ENCODE measurements around the gene MMP25.

The MMP25 gene

DNA sequence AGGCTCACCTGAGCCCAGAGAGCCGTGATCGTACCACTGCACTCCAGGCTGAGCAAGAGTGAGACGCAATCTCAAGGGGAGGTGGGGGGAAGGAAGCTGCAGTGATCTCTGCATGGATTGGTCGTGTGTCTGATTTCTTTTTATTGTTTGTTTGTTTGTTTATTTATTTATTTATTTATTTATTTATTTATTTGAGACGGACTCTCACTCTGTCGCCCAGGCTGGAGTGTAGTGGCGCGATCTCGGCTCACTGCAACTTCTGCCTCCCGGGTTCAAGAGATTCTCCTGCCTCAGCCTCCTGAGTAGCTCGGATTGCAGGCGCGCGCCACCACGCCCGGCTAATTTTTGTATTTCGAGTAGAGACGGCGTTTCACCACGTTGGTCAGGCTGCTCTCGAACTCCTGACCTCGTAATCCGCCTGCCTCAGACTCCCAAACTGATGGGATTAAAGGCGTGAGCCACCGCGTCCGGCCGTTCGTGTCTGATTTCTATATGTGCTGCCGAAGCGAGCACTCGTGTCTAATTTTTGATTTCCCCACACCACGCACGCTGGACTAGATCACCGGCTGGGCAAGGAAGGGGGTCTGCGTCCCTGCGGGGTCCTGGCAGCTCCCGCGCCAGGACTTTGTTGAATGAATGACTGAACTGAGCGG is 26.6 kb upstream of the MMP25 start:
- Histone ChIP-seq H3K9ac (ENCODE audit: low read length) (no peak overlapping the region; the same call in 1 of the 2 replicates), H3K4me3 (ENCODE audit: low read length) (peak overlapping the region; percentile 90), H4K20me1 (ENCODE audit: insufficient read depth, low read length) (no peaks in the 10 kb centered on the region), H3K27ac (ENCODE audit: low read length) (no peak overlapping the region), H3K4me2 (ENCODE audit: low read length) (peak overlapping the region; percentile 96), H2AFZ (ENCODE audit: low read depth, low read length) (peak overlapping the region; percentile 86; the same call in 1 of the 2 replicates), H3K79me2 (ENCODE audit: low read length) (no peaks in the 10 kb centered on the region), H3K36me3 (replicated peaks; ENCODE audit: low read depth, low read length) (no peaks in the 10 kb centered on the region), H3K9me3 (ENCODE audit: insufficient read depth, low read length) (no peaks in the 10 kb centered on the region), H3K27me3 (ENCODE audit: low read depth, low read length) (no peaks in the 10 kb centered on the region), H3K4me1 (ENCODE audit: low read length) (peaks cover 32% of the 10 kb centered on the region)
- no peak for TF ChIP-seq EZH2phosphoT487 (IDR thresholded peaks at IDR 0.05; ENCODE audit: low read depth)
- TF ChIP-seq, protein P1, sequence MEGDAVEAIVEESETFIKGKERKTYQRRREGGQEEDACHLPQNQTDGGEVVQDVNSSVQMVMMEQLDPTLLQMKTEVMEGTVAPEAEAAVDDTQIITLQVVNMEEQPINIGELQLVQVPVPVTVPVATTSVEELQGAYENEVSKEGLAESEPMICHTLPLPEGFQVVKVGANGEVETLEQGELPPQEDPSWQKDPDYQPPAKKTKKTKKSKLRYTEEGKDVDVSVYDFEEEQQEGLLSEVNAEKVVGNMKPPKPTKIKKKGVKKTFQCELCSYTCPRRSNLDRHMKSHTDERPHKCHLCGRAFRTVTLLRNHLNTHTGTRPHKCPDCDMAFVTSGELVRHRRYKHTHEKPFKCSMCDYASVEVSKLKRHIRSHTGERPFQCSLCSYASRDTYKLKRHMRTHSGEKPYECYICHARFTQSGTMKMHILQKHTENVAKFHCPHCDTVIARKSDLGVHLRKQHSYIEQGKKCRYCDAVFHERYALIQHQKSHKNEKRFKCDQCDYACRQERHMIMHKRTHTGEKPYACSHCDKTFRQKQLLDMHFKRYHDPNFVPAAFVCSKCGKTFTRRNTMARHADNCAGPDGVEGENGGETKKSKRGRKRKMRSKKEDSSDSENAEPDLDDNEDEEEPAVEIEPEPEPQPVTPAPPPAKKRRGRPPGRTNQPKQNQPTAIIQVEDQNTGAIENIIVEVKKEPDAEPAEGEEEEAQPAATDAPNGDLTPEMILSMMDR (IDR thresholded peaks at IDR 0.05; ENCODE audit: low read depth, low read length): no peak

GRCh38 chr16:3020247-3020603 is 26.1 kb upstream of the MMP25 start, which contains the start of gene TNFRSF12A:
TSS of gene TNFRSF12A (plus strand) at chr16:3020368. CDS start at chr16:3020398, 30 bp downstream.
- Histone ChIP-seq H3K27me3 (ENCODE audit: low read depth, low read length) (no peaks in the 10 kb centered on the region), H3K27ac (ENCODE audit: low read length) (no peak within 1 kb of the TSS), H3K4me2 (ENCODE audit: low read length) (peak within 1 kb of the TSS; percentile 96), H3K9me3 (ENCODE audit: insufficient read depth, low read length) (no peaks in the 10 kb centered on the region), H4K20me1 (ENCODE audit: insufficient read depth, low read length) (no peaks in the 10 kb centered on the region), H3K4me1 (ENCODE audit: low read length) (peaks cover 32% of the 10 kb centered on the region), H3K79me2 (ENCODE audit: low read length) (no peaks in the 10 kb centered on the region), H3K36me3 (replicated peaks; ENCODE audit: low read depth, low read length) (no peaks in the 10 kb centered on the region), H2AFZ (ENCODE audit: low read depth, low read length) (peak within 1 kb of the TSS; percentile 86; the same call in 1 of the 2 replicates), H3K4me3 (ENCODE audit: low read length) (peak within 1 kb of the TSS; percentile 90), H3K9ac (ENCODE audit: low read length) (peak within 1 kb of the TSS; percentile 49)
- TF ChIP-seq, protein P1 (IDR thresholded peaks at IDR 0.05; ENCODE audit: low read depth, low read length): no peak
- no peak for TF ChIP-seq EZH2phosphoT487 (IDR thresholded peaks at IDR 0.05; ENCODE audit: low read depth)

- Histone ChIP-seq H3K9ac (ENCODE audit: low read length) (peak overlapping the region; percentile 49), H3K36me3 (replicated peaks; ENCODE audit: low read depth, low read length) (no peaks in the 10 kb centered on the region), H2AFZ (ENCODE audit: low read depth, low read length) (0 out of 2 replicates have a peak overlapping the region, but pooled peaks have one; percentile 39), H3K27me3 (ENCODE audit: low read depth, low read length) (no peaks in the 10 kb centered on the region), H4K20me1 (ENCODE audit: insufficient read depth, low read length) (no peaks in the 10 kb centered on the region), H3K9me3 (ENCODE audit: insufficient read depth, low read length) (no peaks in the 10 kb centered on the region), H3K27ac (ENCODE audit: low read length) (no peak overlapping the region), H3K4me2 (ENCODE audit: low read length) (peak overlapping the region; percentile 96), H3K4me3 (ENCODE audit: low read length) (peak overlapping the region; percentile 90), H3K4me1 (ENCODE audit: low read length) (peaks cover 32% of the 10 kb centered on the region), H3K79me2 (ENCODE audit: low read length) (no peaks in the 10 kb centered on the region)
- TF ChIP-seq, protein P1 (IDR thresholded peaks at IDR 0.05; ENCODE audit: low read depth, low read length): no peak
- TF ChIP-seq EZH2phosphoT487 (IDR thresholded peaks at IDR 0.05; ENCODE audit: low read depth): no peak
Measured at GRCh38 chr16:3020604-3021448, 25.5 kb upstream of the MMP25 start.

Data from OCI-LY3 (cell line).